HepG2 (cell line): Measurements from ENCODE around the gene U2AF1L4. TPM values are rescaled to one million over a fixed set of nuclear protein-coding genes. Genes with fewer than 3 reads are reported as not detected.

Source experiments
- ADNP ChIP-seq: sonication (generic); formaldehyde crosslinking; IDR thresholded peaks from 2 replicates; pipeline ENCODE4 v1.4.0; 2020; ENCODE audit warnings: missing genetic modification reagents
- ARHGAP35 ChIP-seq: sonication (generic); formaldehyde crosslinking; IDR thresholded peaks from 2 replicates; pipeline ENCODE4 v1.9.0; 2022; ENCODE audit warnings: mild to moderate bottlenecking, inconsistent platforms, moderate library complexity, missing genetic modification reagents, borderline replicate concordance
- ARID3A ChIP-seq: IDR thresholded peaks from 2 replicates; pipeline ENCODE4 v1.6.1; 2012; ENCODE audit warnings: low read depth, low read length, improper control_type of control experiment
- CC2D1A ChIP-seq: sonication (generic); formaldehyde crosslinking; IDR thresholded peaks from 2 replicates; pipeline ENCODE4 v1.8.1; 2023; ENCODE audit warnings: mild to moderate bottlenecking, missing genetic modification reagents
- CHCHD3 ChIP-seq: sonication (generic); formaldehyde crosslinking; IDR thresholded peaks from 2 replicates; pipeline ENCODE4 v1.8.0; 2022; ENCODE audit warnings: mild to moderate bottlenecking, missing genetic modification reagents, moderate library complexity
- DMAP1 ChIP-seq: IDR thresholded peaks from 2 replicates; pipeline ENCODE4 v1.6.1; 2016
- HNRNPLL ChIP-seq: fragments of 200-400 bp; formaldehyde crosslinking; IDR thresholded peaks from 2 replicates; pipeline ENCODE4 v1.6.1; 2017; ENCODE audit warnings: mild to moderate bottlenecking, low read depth, low read length; ENCODE audit not compliant: poor library complexity, severe bottlenecking
- ISX ChIP-seq: sonication (generic); formaldehyde crosslinking; conservative IDR thresholded peaks from 2 replicates; pipeline ENCODE4 v1.5.0; 2020; ENCODE audit warnings: missing genetic modification reagents
- MAF1 ChIP-seq: sonication (generic); formaldehyde crosslinking; IDR thresholded peaks from 2 replicates; pipeline ENCODE4 v1.5.0; 2020; ENCODE audit warnings: missing genetic modification reagents, borderline replicate concordance
- MAFG ChIP-seq: sonication (generic); formaldehyde crosslinking; IDR thresholded peaks from 2 replicates; pipeline ENCODE4 v1.5.1; 2020; ENCODE audit warnings: mild to moderate bottlenecking, missing genetic modification reagents
- MIER2 ChIP-seq: IDR thresholded peaks from 2 replicates; pipeline ENCODE4 v1.6.1; 2016; ENCODE audit warnings: missing biosample characterization, missing genetic modification reagents
- MIER3 ChIP-seq: IDR thresholded peaks from 2 replicates; pipeline ENCODE4 v1.6.1; 2016; ENCODE audit warnings: missing compliant biosample characterization, borderline replicate concordance
- MTA3 ChIP-seq: sonication (generic); formaldehyde crosslinking; IDR thresholded peaks from 2 replicates; pipeline ENCODE4 v1.4.0; 2020; ENCODE audit warnings: missing genetic modification reagents
- PCBP1 ChIP-seq: fragments of 200-400 bp; formaldehyde crosslinking; IDR thresholded peaks from 2 replicates; pipeline ENCODE4 v1.6.1; 2017; ENCODE audit warnings: mild to moderate bottlenecking, low read depth, low read length, borderline replicate concordance
- POLR2G ChIP-seq: fragments of 200-400 bp; formaldehyde crosslinking; IDR thresholded peaks from 2 replicates; pipeline ENCODE4 v1.6.1; 2018; ENCODE audit warnings: mild to moderate bottlenecking, low read depth, low read length, moderate library complexity
- RAD21 ChIP-seq: fragments of 450-650 bp; formaldehyde crosslinking; IDR thresholded peaks from 2 replicates; pipeline ENCODE4 v1.5.0; 2020; ENCODE audit warnings: mild to moderate bottlenecking
- RERE ChIP-seq: IDR thresholded peaks from 2 replicates; pipeline ENCODE4 v1.6.1; 2016; ENCODE audit warnings: low read depth, missing genetic modification reagents, missing compliant biosample characterization
- SRSF9 ChIP-seq: fragments of 200-400 bp; formaldehyde crosslinking; IDR thresholded peaks from 2 replicates; pipeline ENCODE4 v1.6.1; 2018; ENCODE audit warnings: borderline replicate concordance, mild to moderate bottlenecking, low read depth, low read length; ENCODE audit not compliant: insufficient read depth, poor library complexity, severe bottlenecking
- TRIM24 ChIP-seq: sonication (generic); formaldehyde crosslinking; IDR thresholded peaks from 2 replicates; pipeline ENCODE4 v1.8.0; 2022; ENCODE audit warnings: mild to moderate bottlenecking, missing genetic modification reagents
- ZNF343 ChIP-seq: sonication (generic); formaldehyde crosslinking; IDR thresholded peaks from 2 replicates; pipeline ENCODE4 v1.4.0; 2020; ENCODE audit warnings: mild to moderate bottlenecking, missing genetic modification reagents
- ZNF564 ChIP-seq: sonication (generic); formaldehyde crosslinking; IDR thresholded peaks from 2 replicates; pipeline ENCODE4 v1.8.1; 2023; ENCODE audit warnings: mild to moderate bottlenecking, missing genetic modification reagents
- ZNF614 ChIP-seq: IDR thresholded peaks from 2 replicates; pipeline ENCODE4 v1.6.1; 2018; ENCODE audit warnings: missing biosample characterization, missing genetic modification reagents, inconsistent platforms, borderline replicate concordance
- ZNF674 ChIP-seq: sonication (generic); formaldehyde crosslinking; IDR thresholded peaks from 2 replicates; pipeline ENCODE4 v1.5.0; 2020; ENCODE audit warnings: low read depth, mild to moderate bottlenecking, missing genetic modification reagents
- ZSCAN21 ChIP-seq: sonication (generic); formaldehyde crosslinking; IDR thresholded peaks from 2 replicates; pipeline ENCODE4 v1.8.0; 2022; ENCODE audit warnings: mild to moderate bottlenecking, missing genetic modification reagents, moderate library complexity, borderline replicate concordance
- polyA plus RNA-seq, 8 experiments: library from polyadenylated mRNA; depleted of rRNA in 3 of 8; stranded (reverse) in 7 of 8; unstranded in 1 of 8; fragments of >200 nt; fragmentation: Illumina TruSeq in 4 of 8; extraction: Trizol in 4 of 8; gene quantifications; 2 replicates each; pipeline versions ENCODE4 v1.2.1 to v1.2.3, GENCODE V29; 2011 to 2016; ENCODE audit warnings: low read depth in 4 of 8, missing spikeins in 1 of 8, mixed read lengths in 1 of 8; ENCODE audit not compliant: insufficient read depth in 1 of 8
- total RNA-seq, 5 experiments: library from RNA; depleted of rRNA; stranded (reverse); fragments of >200 nt; fragmentation: Illumina TruSeq; extraction: Trizol; gene quantifications; 2 replicates each; pipeline ENCODE4 v1.2.3, GENCODE V29; 2016; ENCODE audit warnings: low read depth in 1 of 5

The U2AF1L4 gene
- total and polyA plus RNA-seq, 2 of the 13 experiments (the other 11 are each of a cell fraction or from before 2014, with no cell fraction given) = 7.9 to 15.4 TPM

- no peak for TF ChIP-seq ZNF343 (CRISPR knock-in tag)
- TF ChIP-seq SRSF9 = no peak
- peak; percentile 53; the same call in 1 of the 2 replicates for TF ChIP-seq PCBP1
- no peak for TF ChIP-seq CC2D1A (CRISPR knock-in tag)
- TF ChIP-seq DMAP1 (CRISPR knock-in tag) = peak; percentile 67; the same call in 1 of the 2 replicates
- peak; percentile 32; the same call in 1 of the 2 replicates for TF ChIP-seq ZSCAN21 (CRISPR knock-in tag)
- no peak for TF ChIP-seq ZNF674
- TF ChIP-seq MAF1 = 0 out of 2 replicates have a peak, but pooled peaks have one; percentile 56
- no peak for TF ChIP-seq RAD21 (CRISPR knock-in tag)
- TF ChIP-seq ARHGAP35 (CRISPR knock-in tag) = no peak
- TF ChIP-seq POLR2G = peak; percentile 65
- TF ChIP-seq ZNF614 = no peak
- 0 out of 2 replicates have a peak, but pooled peaks have one; percentile 17 for TF ChIP-seq MIER3 (CRISPR knock-in tag)
- TF ChIP-seq ARID3A = no peak
- no peak for TF ChIP-seq MIER2 (CRISPR knock-in tag)
- TF ChIP-seq MAFG (CRISPR knock-in tag) = no peak
- TF ChIP-seq RERE (CRISPR knock-in tag) = no peak
- no peak for TF ChIP-seq ZNF564 (CRISPR knock-in tag)
- peak; percentile 44 for TF ChIP-seq HNRNPLL
- TF ChIP-seq TRIM24 (CRISPR knock-in tag) = no peak
- TF ChIP-seq ADNP (CRISPR knock-in tag) = no peak
- TF ChIP-seq ISX (CRISPR knock-in tag) = peak; percentile 90
- no peak for TF ChIP-seq MTA3 (CRISPR knock-in tag)
- TF ChIP-seq CHCHD3 (CRISPR knock-in tag) = no peak
Measured at GRCh38 chr19:35757749-35758608, 12.8 kb upstream of the U2AF1L4 start, which contains the start of gene PROSER3 (continued).
